GM21723 (cell line): Measurements from ENCODE around the gene PRCD.

Experiments
- ATAC-seq: cut with Tn5 transposase; IDR thresholded peaks from one replicate; pipeline ENCODE4 v1.9.1; 2021; ENCODE audit warnings: mild to moderate bottlenecking, moderate library complexity; ENCODE audit not compliant: unreplicated experiment

Gene PRCD

GRCh38 chr17:76538281-76538931 lies 1.4 kb upstream of the PRCD start:
- no peak for ATAC-seq

DNA sequence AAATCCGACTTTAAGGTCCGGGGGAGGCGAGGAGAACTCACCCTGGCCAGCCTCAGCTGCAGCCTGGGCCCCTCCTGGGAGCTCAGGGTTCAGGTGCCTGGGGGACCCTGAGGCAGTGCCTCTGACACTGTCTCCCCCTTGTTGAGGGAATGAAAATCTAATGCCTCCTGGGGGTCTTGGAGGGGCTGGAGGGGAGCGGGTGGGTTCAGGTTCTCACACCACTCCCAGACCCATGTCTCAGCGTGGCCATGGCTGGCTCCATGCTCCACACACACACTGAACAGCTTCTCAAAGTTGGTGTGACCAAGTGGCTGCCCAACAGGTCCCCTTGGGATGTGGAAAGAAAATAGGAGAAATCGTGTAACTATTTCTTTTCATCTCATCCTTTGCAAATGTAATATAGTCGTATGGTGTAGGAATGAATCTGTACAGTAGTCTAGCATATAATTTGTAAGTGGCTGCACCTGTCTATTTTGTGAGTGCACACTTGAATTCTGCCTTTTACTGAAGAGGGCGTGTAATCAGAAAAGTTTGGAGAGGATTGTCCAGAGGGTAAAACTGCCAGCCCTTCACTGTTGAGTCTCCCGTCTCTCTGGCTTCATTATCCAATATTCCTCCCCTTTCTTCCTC lies 788 bp upstream of the PRCD start:
- ATAC-seq, result no peak

GRCh38 chr17:76540381-76541300 lies 797 bp downstream of the PRCD start:
- no peak for ATAC-seq

- no peak for ATAC-seq
These were observed 2.1 kb downstream of the PRCD start for GRCh38 chr17:76541739-76542454.

DNA sequence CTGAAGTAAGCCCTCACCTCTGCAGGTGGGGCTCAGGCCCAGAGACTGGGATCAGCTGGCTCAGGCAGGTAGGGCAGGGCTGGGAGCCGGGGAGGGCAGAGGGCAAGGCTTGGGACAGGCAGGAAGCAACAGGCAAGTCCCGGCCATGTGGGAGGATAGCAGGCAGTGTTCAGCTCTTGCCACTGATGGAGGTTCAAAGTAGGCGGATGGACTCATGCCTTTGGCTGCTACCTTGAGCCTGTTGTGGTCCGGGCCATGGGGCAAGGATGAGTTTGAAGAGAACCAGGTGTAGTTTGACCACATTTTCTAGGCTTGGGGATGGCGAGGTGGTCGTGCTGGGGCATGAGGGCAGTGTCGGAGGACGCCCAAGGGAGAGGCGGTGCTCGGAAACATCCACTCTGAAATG lies 2.7 kb downstream of the PRCD start:
- ATAC-seq, result no peak

- ATAC-seq, result no peak
These were observed 3.1 kb downstream of the PRCD start for GRCh38 chr17:76542984-76543383.

- no peak for ATAC-seq
These were observed 3.6 kb downstream of the PRCD start for GRCh38 chr17:76543482-76543825.

- ATAC-seq, result no peak
These were observed 4.1 kb downstream of the PRCD start for GRCh38 chr17:76543826-76544545.

DNA sequence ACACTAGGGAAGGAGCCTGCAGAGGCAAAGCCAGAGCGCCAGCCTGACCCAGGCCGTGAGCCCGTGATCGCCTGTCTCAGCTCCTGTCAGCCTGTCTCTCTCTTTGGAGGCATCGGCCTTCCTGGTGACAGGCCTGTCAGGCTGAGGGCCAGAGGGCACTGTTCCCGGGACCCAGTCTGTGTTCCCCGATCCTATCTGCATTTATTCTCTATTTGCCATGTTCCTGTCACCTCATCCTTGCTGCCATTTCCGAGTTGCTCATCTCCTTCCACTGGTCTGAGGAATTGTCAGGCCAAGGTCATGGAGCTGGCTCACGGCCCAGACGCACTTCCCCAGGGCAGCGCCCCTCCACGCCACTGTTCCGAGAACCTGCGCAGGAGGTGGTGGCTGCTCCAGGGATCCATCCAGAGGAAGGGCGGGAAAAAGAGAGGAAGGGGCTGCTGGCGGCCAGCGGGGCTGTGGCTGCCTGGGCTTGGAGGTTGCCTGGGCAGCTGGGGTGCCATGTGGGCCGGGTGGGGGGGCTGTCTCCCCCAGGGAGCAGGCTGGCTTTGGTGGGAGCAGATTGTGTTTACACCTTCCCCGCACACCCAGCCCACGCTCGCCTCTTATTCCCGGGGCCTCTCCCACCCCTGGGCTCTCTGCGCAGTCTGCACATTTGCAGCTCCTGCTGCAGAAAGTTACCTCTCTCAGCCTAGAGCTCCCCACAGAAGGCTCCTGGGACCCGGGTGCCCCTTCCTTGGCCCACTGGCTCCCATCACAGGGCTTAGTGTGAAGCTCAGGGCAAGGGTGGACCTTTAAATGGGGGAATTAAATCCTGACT lies 4.9 kb downstream of the PRCD start:
- no peak for ATAC-seq

GRCh38 chr17:76545918-76546555 lies 6.2 kb downstream of the PRCD start:
- ATAC-seq, result no peak

DNA sequence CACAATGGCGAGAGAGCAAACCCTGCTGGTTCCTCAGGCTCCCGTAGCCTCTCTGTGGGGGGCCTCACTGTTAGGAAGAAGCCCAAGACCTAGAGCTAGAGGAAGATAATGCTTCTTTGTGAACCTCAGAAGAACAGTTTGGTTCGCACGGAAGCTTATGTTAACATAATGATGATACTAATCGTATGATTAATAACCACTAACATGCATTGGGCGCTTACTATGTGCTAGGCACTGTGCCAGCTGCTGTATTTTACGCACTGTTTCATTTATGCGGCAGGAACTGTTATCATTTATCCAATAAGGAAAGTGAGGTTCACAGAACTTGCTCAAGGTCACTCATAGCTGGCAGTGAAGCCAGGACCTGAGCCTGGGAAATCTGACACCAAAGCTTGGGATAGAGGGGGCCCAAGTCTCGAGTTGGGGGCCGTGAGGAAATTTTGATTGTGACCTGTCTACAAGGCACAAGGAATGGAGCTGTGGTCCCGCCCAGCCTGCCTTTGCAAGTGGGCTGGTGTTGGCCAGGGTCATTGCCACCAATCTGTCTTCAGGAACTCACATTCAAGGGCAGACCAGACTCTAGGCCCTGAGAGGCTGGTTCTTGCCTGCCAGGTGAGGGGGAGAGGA lies 6.8 kb downstream of the PRCD start:
- ATAC-seq, result no peak

GRCh38 chr17:76547183-76547641 lies 7.4 kb downstream of the PRCD start:
- ATAC-seq, result no peak

- ATAC-seq, result no peak
These were observed 7.9 kb downstream of the PRCD start for GRCh38 chr17:76547642-76548202.

DNA sequence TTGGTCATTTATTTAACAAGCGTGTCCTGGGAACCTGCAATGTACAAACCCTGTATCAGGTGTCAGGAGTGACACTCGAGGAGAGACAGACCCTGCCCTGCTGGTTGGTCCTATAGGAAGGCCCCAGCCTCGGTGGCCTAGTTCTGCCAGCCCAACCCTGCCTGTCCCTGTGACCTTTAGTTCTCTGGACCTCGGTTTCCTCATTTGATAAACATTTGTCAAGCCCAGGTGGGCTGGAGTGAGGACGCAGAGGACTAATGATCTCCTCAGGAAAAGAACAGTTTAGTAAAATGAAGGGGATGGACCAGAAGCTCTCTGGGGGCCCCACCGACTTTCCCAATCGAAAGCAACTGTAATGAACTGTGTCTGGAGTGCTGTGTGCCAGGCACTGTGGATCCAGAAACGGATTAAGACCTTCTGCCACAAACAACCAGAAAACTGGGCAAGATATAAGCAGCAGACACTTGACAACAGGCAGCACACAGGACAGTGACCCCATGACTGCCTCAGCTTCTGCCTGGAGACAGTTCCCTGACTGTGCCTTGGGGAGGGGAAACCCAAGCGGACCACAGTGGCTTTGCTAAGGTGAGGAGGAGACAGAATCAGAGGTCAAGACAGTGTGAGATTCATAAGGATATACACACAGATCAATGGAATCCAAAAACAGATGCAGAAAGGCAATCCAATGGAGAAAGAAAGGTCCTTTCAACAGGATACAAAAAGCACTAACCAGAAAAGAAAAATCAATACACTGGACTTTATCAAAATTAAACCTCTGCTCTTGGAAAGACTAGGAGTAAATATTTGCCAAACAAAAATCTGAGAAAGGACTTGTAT lies 8.8 kb downstream of the PRCD start:
- ATAC-seq, result no peak

GRCh38 chr17:76549215-76549518 lies 9.3 kb downstream of the PRCD start:
- ATAC-seq, result no peak

DNA sequence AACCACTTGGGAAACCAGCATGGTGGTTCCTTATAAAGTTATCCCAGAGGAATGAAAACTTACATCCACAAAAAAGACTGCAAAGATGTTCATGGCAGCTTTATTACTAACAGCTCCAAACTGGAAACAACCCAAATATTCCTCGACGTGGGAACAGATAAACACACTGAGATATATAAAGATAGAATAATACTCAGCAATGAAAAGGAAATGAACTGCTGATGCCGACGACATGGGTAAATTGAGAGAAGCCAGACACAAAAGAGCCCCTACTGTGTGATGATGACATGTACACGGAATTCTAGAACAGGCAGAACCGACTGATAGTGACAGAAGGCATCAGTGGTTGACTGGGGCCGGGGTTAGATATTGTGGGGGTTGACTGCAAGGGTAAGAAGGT lies 9.7 kb downstream of the PRCD start:
- ATAC-seq, result no peak

- no peak for ATAC-seq
These were observed 11.1 kb downstream of the PRCD start for GRCh38 chr17:76550712-76551615.
